HG03342 (cell line): ENCODE data around the gene RIOK3.

Experiments
- ATAC-seq: cut with Tn5 transposase; IDR thresholded peaks from one replicate; pipeline ENCODE4 v1.9.1; 2021; ENCODE audit warnings: mild to moderate bottlenecking, moderate library complexity; ENCODE audit not compliant: unreplicated experiment

RIOK3 gene

DNA sequence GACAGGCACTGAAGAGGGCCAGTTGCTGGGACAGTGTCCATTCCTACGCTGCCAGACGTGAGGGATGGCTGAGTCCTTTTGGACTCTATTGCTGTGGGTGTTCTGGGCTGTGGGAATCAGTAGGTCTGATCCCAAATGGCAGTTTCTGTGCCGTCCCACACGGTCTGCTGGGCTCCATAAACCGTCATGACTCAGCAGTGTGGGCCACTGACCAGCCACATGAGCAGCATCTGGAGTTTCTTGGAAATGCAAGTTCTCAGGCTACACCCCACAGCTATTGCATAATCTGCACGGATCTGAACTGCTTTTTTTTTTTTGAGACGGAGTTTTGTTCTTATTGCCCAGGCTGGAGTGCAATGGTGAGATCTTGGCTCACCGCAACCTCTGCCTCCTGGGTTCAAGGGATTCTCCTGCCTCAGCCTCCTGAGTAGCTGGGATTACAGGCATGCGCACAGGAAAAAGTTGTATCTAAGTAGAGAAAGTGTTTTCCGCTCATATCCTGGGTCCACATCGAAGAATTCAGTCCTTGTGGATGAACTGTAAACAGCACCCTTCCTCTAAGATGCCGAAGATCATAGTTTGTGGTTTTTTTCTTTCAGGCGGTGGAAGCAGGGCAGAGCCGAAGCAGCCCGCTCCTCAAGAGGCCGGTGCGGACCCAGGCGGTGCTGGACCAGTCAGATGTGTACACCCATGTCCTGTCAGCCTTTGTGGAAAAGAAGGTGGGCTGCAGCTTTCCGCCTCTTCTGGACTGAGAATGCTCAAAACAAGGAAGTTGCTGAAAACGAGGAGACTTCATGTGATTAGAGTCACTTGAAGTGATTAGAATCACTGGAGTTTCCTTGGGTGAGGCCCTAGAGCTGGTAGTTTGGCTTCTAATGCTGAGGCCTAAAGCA lies 75.7 kb downstream of the RIOK3 start:
- ATAC-seq, result no peak

GRCh38 chr18:23529604-23530003 lies 76.5 kb downstream of the RIOK3 start:
- no peak for ATAC-seq

DNA sequence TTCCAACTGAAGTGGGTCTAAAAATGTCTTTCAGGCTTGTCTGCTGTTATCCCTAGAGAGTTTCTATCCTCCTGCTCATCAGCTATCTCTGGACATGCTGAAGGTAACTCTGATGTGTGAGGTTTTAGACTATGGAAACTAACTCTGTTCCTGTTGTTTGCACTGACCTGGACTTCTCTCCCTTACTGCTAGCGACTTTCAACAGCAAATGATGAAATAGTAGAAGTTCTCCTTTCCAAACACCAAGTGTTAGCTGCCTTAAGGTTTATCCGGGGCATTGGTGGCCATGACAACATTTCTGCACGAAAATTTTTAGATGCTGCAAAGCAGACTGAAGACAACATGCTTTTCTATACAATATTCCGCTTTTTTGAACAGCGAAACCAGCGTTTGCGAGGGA lies 77.1 kb downstream of the RIOK3 start:
- ATAC-seq, result no peak

GRCh38 chr18:23531912-23532311 lies 78.8 kb downstream of the RIOK3 start:
- ATAC-seq, result no peak
